GM19023 (cell line): ENCODE data around the gene MAFG.
"Not testable (repeated sequence)": the region's sequence is repeated elsewhere in the genome, so short reads cannot be mapped to it uniquely, and the experiment has no call there.

Source experiments
- ATAC-seq: cut with Tn5 transposase; IDR thresholded peaks from one replicate; pipeline ENCODE4 v1.9.1; 2021; ENCODE audit warnings: mild to moderate bottlenecking, moderate library complexity; ENCODE audit not compliant: unreplicated experiment

Gene MAFG

GRCh38 chr17:81924557-81925532 lies 2.7 kb downstream of the MAFG start:
- no peak for ATAC-seq

GRCh38 chr17:81923302-81924260 lies 4.0 kb downstream of the MAFG start:
- no peak for ATAC-seq

GRCh38 chr17:81922566-81923301 lies 4.8 kb downstream of the MAFG start:
- no peak for ATAC-seq

- no peak for ATAC-seq
Measured at GRCh38 chr17:81921996-81922565, 5.5 kb downstream of the MAFG start.

- no peak for ATAC-seq
Measured at GRCh38 chr17:81921537-81921862, 6.0 kb downstream of the MAFG start.

- ATAC-seq: no peak
Measured at GRCh38 chr17:81920612-81921536, 6.7 kb downstream of the MAFG start.

- ATAC-seq: no peak
Measured at GRCh38 chr17:81918832-81919545, 8.5 kb downstream of the MAFG start.

- ATAC-seq: not testable (repeated sequence)
Measured at GRCh38 chr17:81918333-81918669, 9.2 kb downstream of the MAFG start.

GRCh38 chr17:81917565-81918332 lies 9.8 kb downstream of the MAFG start, which contains the start of gene SIRT7:
TSS of gene SIRT7 (minus strand) at chr17:81918176. CDS start at chr17:81918131, 45 bp downstream.
- ATAC-seq: no peak

GRCh38 chr17:81916234-81917001 lies 11.1 kb downstream of the MAFG start:
- ATAC-seq: no peak

GRCh38 chr17:81915331-81915730 lies 12.2 kb downstream of the MAFG start:
- no peak for ATAC-seq

- ATAC-seq: no peak
Measured at GRCh38 chr17:81914103-81914850, 13.3 kb downstream of the MAFG start.

- ATAC-seq: no peak
Measured at GRCh38 chr17:81913394-81914102, 14.0 kb downstream of the MAFG start.

- no peak for ATAC-seq
Measured at GRCh38 chr17:81912441-81913309, 14.9 kb downstream of the MAFG start.

- ATAC-seq: no peak
Measured at GRCh38 chr17:81911969-81912368, 15.6 kb downstream of the MAFG start.
